GM19193 (cell line): ENCODE results near the gene TUT1.

Experiments
- POLR2A ChIP-seq: IDR thresholded peaks from 4 replicates; pipeline ENCODE4 v1.6.1; 2011; ENCODE audit not compliant: insufficient read depth, insufficient read length; ENCODE audit errors: extremely low read depth

The TUT1 gene

DNA sequence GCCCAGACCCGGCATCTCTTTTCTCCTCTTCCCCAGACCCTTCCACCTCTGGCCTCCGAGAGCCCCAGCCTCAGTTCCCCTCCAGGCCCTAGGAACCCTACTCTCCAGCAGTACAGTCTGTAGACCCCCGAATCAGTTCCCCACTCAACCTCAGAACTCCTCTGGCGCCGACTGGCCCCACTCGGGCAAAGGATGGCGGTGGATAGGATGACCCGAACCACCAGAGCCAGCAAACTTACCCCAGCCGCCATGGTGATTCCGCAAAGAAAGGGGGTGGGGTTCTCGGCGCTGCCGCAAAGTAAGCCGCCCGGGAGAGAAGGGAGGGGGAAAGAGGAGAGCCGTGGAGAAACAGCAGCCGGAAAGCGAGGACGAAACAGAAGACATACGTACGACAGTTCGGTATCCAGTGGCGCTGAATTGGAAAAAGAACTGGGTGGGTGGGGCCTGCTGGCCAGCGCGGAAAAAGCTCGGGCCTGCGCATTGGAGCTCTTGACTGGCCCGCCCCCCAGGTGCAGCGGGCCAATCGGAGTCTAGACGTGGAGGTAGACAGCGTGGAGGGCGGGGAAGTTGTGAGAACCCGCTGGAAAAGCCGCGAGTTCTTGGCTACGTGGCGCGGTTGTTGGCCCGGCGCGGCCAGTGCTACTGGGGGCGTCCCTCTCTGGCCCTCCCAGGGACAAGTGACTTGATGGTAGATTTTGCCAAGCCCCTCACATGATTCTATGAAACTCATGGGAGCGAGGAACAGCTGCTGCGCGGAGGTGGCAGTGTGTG is 17.5 kb downstream of the TUT1 start, which contains the start of gene EEF1G:
TSS of gene EEF1G (minus strand) at position 300 of the 771 bp plus-strand sequence. CDS start at position 251, 49 bp downstream.
- peak; percentile 92 for TF ChIP-seq POLR2A

DNA sequence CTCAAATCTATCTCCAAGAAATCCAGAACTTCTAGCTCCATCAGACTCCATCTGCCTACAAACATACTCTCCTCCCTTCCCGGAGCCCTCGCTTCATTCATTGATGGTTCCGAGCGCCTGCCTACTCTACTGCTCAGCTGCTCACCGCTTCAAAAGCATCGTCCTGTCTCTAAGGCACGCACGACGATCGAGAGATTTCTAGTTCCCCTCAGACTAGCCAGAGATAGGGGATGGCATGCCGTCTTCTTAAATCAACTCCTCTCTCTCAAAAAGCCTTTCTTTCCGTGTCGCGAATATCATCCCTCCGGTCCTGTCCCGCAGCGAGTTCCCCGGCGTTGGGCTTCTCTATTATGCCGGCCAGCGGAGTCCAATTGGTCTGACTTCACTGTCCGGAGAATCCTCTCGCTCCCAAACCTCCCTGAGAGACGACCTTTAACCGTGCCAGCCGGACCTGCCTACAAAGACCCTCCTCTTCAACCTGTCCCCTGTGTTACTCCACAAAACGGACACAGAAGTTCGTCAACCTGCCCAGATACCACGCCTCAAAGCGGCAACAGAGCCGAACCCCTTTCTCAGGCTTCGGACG is 18.2 kb downstream of the TUT1 start:
- no peak for TF ChIP-seq POLR2A

- no peak for TF ChIP-seq POLR2A
Observed at GRCh38 chr11:62572431-62572830, 18.9 kb downstream of the TUT1 start.

- TF ChIP-seq POLR2A, result no peak
Observed at GRCh38 chr11:62569611-62570010, 21.7 kb downstream of the TUT1 start.

- TF ChIP-seq POLR2A, result no peak
Observed at GRCh38 chr11:62567018-62567633, 24.2 kb downstream of the TUT1 start.

- no peak for TF ChIP-seq POLR2A
Observed at GRCh38 chr11:62566247-62566646, 25.1 kb downstream of the TUT1 start.

GRCh38 chr11:62565100-62565802 is 26.1 kb downstream of the TUT1 start:
- TF ChIP-seq POLR2A, result no peak

GRCh38 chr11:62560566-62561103 is 30.7 kb downstream of the TUT1 start:
- TF ChIP-seq POLR2A, result no peak

GRCh38 chr11:62559204-62559603 is 32.1 kb downstream of the TUT1 start:
- TF ChIP-seq POLR2A, result no peak

GRCh38 chr11:62558669-62559068 is 32.7 kb downstream of the TUT1 start:
- no peak for TF ChIP-seq POLR2A

DNA sequence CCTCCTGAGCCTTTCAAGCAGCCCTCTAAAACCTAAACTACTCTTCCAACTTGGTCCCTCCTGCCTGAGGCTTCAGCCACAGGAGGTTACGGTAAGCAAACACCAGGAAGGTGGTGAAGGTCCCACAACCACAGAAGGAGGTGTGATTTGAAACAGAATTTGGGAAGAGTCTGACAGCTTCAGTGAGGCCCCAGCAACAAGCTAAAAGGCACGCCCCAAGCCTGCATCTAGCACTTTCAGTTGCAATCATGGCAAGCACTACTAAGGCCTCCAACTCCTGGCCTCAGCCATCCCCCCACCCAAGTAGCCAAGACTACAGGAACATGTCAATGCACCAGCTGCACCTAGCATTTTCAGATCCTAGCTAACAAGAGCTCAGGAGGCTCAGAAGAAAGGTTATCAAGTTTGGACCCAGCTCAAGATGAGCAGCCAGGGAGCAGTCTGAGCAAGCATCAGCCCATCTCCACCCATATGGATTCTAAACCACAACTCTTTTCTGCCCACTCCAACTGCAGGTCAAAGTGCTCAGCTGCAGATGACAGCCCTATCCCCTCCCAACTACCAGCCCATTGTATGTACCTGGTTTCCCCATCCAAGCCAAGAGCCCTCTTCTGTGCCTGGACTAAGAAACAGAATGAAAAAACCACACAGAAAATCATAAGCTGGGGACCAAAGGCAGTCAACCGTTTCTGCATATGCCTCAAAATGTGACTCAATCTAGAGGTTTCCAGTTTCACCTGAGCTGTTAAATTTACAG is 34.3 kb downstream of the TUT1 start:
- TF ChIP-seq POLR2A, result no peak

DNA sequence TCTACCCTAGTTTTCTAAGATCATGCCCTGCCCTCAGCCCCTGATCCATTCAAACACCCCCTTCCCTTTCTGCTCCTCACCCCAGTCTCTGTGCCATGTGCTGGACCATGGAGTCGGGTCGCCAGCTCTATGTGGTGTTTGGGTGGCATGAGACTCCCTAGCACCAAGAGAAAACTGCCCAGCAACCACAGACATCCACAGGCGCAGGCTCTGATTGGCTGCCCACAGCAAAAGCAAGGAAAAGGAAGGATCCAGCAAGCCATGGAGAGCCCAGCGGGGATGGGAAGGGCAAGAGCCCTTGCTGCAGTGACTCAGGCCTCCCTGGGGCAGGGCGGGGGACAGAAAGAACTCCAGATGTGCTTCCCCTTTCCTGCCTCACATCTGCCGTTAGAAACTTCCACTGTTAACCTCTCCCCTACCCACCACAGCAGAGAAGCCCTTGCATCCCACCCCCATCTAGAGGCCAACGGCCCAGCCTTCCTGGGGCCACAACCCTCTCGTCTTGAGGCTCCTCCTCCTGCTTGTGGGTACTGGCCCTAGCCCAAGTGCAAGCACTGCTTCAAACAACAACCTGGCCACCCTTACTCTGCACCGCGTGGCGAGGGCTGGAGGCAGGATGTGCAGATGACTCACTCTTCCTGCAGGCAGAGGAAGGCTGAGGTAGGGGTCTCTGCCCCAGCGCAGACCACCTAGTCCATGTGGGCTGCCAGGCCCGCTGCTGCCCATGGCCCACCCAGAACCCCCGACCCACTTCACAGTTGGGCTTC is 35.0 kb downstream of the TUT1 start:
- peak; percentile 44 for TF ChIP-seq POLR2A

- peak; percentile 40 for TF ChIP-seq POLR2A
Observed at GRCh38 chr11:62555464-62556107, 35.7 kb downstream of the TUT1 start.
